A673 (cell line): Measurements from ENCODE around the gene NR2F1-AS1. TPM values are rescaled to one million over a fixed set of nuclear protein-coding genes. Genes with fewer than 3 reads are reported as not detected.

Experiments used
- BruUV-seq: library from RNA; stranded (reverse); fragments of 400-500 nt; replicated peaks from 2 replicates; lab custom pipeline; 2021; lab: Mats Ljungman, UMichigan
- CTCF ChIA-PET: fragments of 300-600 bp; sonication (Branson Sonifier 250); formaldehyde crosslinking; loops from one replicate; lab custom pipeline; 2022; ENCODE audit warnings: antibody characterized with exemption; lab: Charles Lee
- POLR2A ChIA-PET: fragments of 300-600 bp; sonication (Branson Sonifier 250); formaldehyde crosslinking; loops from one replicate; lab custom pipeline; 2022; ENCODE audit warnings: antibody characterized with exemption; ENCODE audit not compliant: low non-redundant PET; lab: Charles Lee
- DNase-seq: peaks from one replicate; pipeline ENCODE4 v3.0.0-alpha.2; 2015; ENCODE audit warnings: low spot score
- H3K27ac ChIP-seq: fragments of 200-600 bp; sonication (generic); 2 replicates; pipeline ENCODE4 v1.5.1; 2016; ENCODE audit warnings: mixed run types, low read depth, mild to moderate bottlenecking, mixed read lengths, antibody characterized with exemption, low read length; ENCODE audit not compliant: poor library complexity, severe bottlenecking
- H3K27me3 ChIP-seq: fragments of 200-600 bp; sonication (generic); replicated peaks from 2 replicates; pipeline ENCODE4 v1.6.1; 2017; ENCODE audit warnings: mixed run types, low read depth, mild to moderate bottlenecking, mixed read lengths, antibody characterized with exemption, low read length; ENCODE audit not compliant: insufficient read depth, poor library complexity
- H3K36me3 ChIP-seq: fragments of 200-600 bp; sonication (generic); 2 replicates; pipeline ENCODE4 v1.6.1; 2016; ENCODE audit warnings: mixed run types, mild to moderate bottlenecking, mixed read lengths, antibody characterized with exemption, low read length; ENCODE audit not compliant: insufficient read depth, poor library complexity, severe bottlenecking
- H3K4me1 ChIP-seq: fragments of 200-600 bp; sonication (generic); 2 replicates; pipeline ENCODE4 v1.6.1; 2017; ENCODE audit warnings: mixed run types, mild to moderate bottlenecking, mixed read lengths, antibody characterized with exemption, low read length; ENCODE audit not compliant: insufficient read depth, poor library complexity, severe bottlenecking
- H3K4me3 ChIP-seq: fragments of 200-600 bp; sonication (generic); 2 replicates; pipeline ENCODE4 v1.5.1; 2016; ENCODE audit warnings: low read depth, mixed run types, mild to moderate bottlenecking, mixed read lengths, low read length; ENCODE audit not compliant: poor library complexity, severe bottlenecking
- H3K9me3 ChIP-seq: fragments of 200-600 bp; sonication (generic); 2 replicates; pipeline ENCODE4 v1.6.1; 2016; ENCODE audit warnings: mixed run types, low read depth, mild to moderate bottlenecking, mixed read lengths, antibody characterized with exemption, low read length; ENCODE audit not compliant: poor library complexity, severe bottlenecking
- EZH2 ChIP-seq: fragments of 200-600 bp; sonication (generic); IDR thresholded peaks from 2 replicates; pipeline ENCODE4 v1.6.1; 2017; ENCODE audit warnings: borderline replicate concordance, low read depth, mild to moderate bottlenecking, mixed read lengths, antibody characterized with exemption, low read length; ENCODE audit not compliant: poor library complexity, severe bottlenecking
- intact Hi-C: fragments of 100-400 bp; cut with micrococcal nuclease; formaldehyde crosslinking; loops from one replicate; pipeline ENCODE4 v1.10.0; 2022; ENCODE audit not compliant: unreplicated experiment
- total RNA-seq: library from RNA; stranded (reverse); gene quantifications from 2 replicates; pipeline ENCODE4 v1.2.3, GENCODE V29; 2021
- TF ChIP-seq, protein P1 (sequence below): fragments of 300-800, 200-600 bp; sonication (generic); conservative IDR thresholded peaks from 2 replicates; pipeline ENCODE4 v1.5.1; 2017; ENCODE audit warnings: low read depth, mild to moderate bottlenecking, antibody characterized with exemption, low read length, moderate library complexity, mixed read lengths

The NR2F1-AS1 gene
- total RNA-seq, 1 experiment from 2014 or later = 2.3 TPM

DNA sequence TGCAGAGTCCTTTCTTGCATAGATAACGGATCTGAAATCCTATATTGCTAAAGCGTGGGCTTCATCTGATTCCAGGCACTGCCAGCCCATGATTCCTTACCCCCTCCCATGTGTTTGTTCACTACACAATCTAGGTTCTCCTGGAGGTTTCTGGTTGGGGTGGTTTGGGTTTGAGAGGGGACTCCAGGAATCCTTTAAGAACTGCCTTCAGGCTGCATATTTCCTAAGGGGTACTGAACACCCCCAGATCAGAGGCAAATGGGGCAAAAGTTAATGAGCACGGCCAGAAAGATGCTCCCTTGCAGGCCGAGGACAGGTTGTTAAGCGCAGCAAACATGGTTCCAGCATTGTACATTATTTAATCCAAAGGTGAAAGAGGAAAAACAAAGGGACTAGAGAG, 11.9 kb upstream of the NR2F1-AS1 start:
- Histone ChIP-seq H3K9me3 (no peaks in the 10 kb centered on the region), H3K36me3 (no peaks in the 10 kb centered on the region), H3K27me3 (no peaks in the 10 kb centered on the region), H3K4me1 (no peaks in the 10 kb centered on the region), H3K27ac (no peak overlapping the region), H3K4me3 (no peak overlapping the region)
- no peak for TF ChIP-seq EZH2
- TF ChIP-seq, protein P1, sequence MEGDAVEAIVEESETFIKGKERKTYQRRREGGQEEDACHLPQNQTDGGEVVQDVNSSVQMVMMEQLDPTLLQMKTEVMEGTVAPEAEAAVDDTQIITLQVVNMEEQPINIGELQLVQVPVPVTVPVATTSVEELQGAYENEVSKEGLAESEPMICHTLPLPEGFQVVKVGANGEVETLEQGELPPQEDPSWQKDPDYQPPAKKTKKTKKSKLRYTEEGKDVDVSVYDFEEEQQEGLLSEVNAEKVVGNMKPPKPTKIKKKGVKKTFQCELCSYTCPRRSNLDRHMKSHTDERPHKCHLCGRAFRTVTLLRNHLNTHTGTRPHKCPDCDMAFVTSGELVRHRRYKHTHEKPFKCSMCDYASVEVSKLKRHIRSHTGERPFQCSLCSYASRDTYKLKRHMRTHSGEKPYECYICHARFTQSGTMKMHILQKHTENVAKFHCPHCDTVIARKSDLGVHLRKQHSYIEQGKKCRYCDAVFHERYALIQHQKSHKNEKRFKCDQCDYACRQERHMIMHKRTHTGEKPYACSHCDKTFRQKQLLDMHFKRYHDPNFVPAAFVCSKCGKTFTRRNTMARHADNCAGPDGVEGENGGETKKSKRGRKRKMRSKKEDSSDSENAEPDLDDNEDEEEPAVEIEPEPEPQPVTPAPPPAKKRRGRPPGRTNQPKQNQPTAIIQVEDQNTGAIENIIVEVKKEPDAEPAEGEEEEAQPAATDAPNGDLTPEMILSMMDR = no peak
- intact Hi-C loops = no loop called here
- BruUV-seq = no TSS peak
- ChIA-PET POLR2A (no interaction called here), CTCF (no interaction called here)
- no peak for DNase-seq

DNA sequence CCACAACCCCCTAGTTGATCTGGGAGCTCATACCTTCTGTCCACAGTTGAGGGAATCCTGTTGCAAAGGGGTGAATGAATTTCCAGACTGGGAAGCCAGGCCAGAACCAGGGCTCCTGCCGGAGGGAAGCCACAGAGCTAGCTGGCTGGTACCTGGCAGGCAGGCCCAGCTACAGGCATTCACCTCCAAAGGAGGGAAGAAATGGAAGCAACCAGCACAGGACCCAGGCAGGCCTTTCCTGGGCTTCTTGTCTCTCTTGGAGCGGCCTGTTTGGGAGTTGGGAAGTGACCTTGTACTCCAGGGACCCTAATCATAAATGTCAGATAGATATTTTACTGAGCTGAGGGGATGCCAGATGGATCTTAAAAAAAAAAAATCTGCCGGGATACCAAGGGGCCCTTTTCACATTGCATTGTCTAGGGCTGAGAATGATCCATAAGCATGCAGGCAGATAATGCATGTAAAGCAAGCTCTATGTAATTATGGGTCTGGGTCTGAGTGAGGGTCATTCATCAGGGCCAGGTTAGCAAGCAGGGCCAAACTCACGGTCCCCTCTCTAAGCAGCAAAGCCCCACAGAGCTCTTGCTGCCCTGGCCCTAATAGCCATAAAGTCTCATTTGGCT, 10.4 kb upstream of the NR2F1-AS1 start:
- H3K9me3 ChIP-seq = no peaks in the 10 kb centered on the region
- no TSS peak for BruUV-seq
- peaks cover 3% of the 10 kb centered on the region for H3K27me3 ChIP-seq
- ChIA-PET CTCF (no interaction called here), POLR2A (no interaction called here)
- H3K4me1 ChIP-seq = no peaks in the 10 kb centered on the region
- TF ChIP-seq, protein P1 = no peak
- TF ChIP-seq EZH2 = no peak
- DNase-seq = no peak
- H3K36me3 ChIP-seq = no peaks in the 10 kb centered on the region
- no peak overlapping the region for H3K27ac ChIP-seq
- H3K4me3 ChIP-seq = no peak overlapping the region
- intact Hi-C loops = no loop called here

DNA sequence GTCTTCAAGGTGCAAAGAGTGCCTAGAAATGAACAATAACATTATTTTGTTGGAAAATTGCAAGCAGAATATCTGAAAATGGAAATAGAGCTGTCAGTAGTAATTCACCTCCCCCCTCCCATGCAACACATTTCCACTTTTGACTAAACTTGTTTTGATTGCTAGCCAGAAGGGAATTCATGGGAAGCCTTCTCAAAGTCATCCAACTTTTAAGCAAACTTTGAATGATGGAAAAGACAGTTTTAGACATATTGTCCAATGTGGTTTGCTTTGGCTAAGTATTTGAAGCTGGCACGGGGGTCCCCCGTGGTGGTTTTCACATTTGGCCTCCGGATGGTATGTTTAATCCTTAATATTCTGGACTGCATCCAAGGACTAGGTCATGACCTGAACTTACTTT, 9.5 kb upstream of the NR2F1-AS1 start:
- ChIA-PET POLR2A (no interaction called here), CTCF (no interaction called here)
- no TSS peak for BruUV-seq
- DNase-seq = no peak
- Histone ChIP-seq H3K27me3 (peaks cover 10% of the 10 kb centered on the region), H3K4me1 (no peaks in the 10 kb centered on the region), H3K27ac (no peak overlapping the region), H3K9me3 (no peaks in the 10 kb centered on the region), H3K36me3 (no peaks in the 10 kb centered on the region), H3K4me3 (no peak overlapping the region)
- intact Hi-C loops = no loop called here
- TF ChIP-seq EZH2 = no peak
- TF ChIP-seq, protein P1 = no peak
